HL-60 (cell line): ENCODE data around the gene IFNLR1.
A peak's percentile ranks its signal among the peaks of the same experiment; 100 is the strongest.

Source experiments
- DNase-seq, 2 experiments: peaks; one replicate each; pipeline ENCODE4 v3.0.0-alpha.2; 2010 to 2020; ENCODE audit warnings: low read depth in 1 of 2, low spot score in 1 of 2
- H3K27ac ChIP-seq: fragments of 250-450 bp; sonication (Bioruptor Pico); replicated peaks from 2 replicates; pipeline ENCODE4 v1.5.1; 2020; ENCODE audit warnings: mild to moderate bottlenecking, moderate library complexity
- H3K27me3 ChIP-seq: fragments of 250-450 bp; sonication (Bioruptor Pico); 2 replicates; pipeline ENCODE4 v1.5.1; 2021; ENCODE audit warnings: mild to moderate bottlenecking, moderate library complexity; ENCODE audit not compliant: insufficient read depth, poor library complexity, severe bottlenecking
- H3K4me3 ChIP-seq: replicated peaks from 2 replicates; pipeline ENCODE4 v1.5.1; 2011; ENCODE audit warnings: mild to moderate bottlenecking, control low read depth, low read length; ENCODE audit not compliant: insufficient read depth
- CTCF ChIP-seq: IDR thresholded peaks from one replicate; pipeline ENCODE4 v1.5.1; 2011; ENCODE audit warnings: low read length, control low read depth, inconsistent platforms; ENCODE audit not compliant: insufficient read depth
- GABPA ChIP-seq: IDR thresholded peaks from 2 replicates; pipeline ENCODE4 v1.6.1; 2012; ENCODE audit warnings: low read depth
- POLR2AphosphoS5 ChIP-seq: IDR thresholded peaks from 2 replicates; pipeline ENCODE4 v1.6.1; 2012; ENCODE audit warnings: low read depth
- REST ChIP-seq: IDR thresholded peaks from 2 replicates; pipeline ENCODE4 v1.6.1; 2012; ENCODE audit warnings: low read depth; ENCODE audit not compliant: insufficient replicate concordance
- SPI1 ChIP-seq: IDR thresholded peaks from 2 replicates; pipeline ENCODE4 v1.6.1; 2012; ENCODE audit warnings: low read depth, mild to moderate bottlenecking, borderline replicate concordance

The IFNLR1 gene

GRCh38 chr1:24149866-24150233, 37.2 kb downstream of the IFNLR1 start:
- no peak for TF ChIP-seq POLR2AphosphoS5
- no peak for TF ChIP-seq SPI1
- TF ChIP-seq CTCF = no peak
- no peak for TF ChIP-seq GABPA
- no peak for TF ChIP-seq REST
- no peak overlapping the region for H3K4me3 ChIP-seq
- peak in 1 of 2 experiments; percentile 28 for DNase-seq
- peaks cover 23% of the 10 kb centered on the region for H3K27me3 ChIP-seq
- H3K27ac ChIP-seq = no peak overlapping the region

- no peak overlapping the region for H3K4me3 ChIP-seq
- no peak for TF ChIP-seq POLR2AphosphoS5
- TF ChIP-seq GABPA = no peak
- no peak for TF ChIP-seq CTCF
- TF ChIP-seq REST = no peak
- no peak for TF ChIP-seq SPI1
- DNase-seq = no peak
- peaks cover 26% of the 10 kb centered on the region for H3K27me3 ChIP-seq
- H3K27ac ChIP-seq = no peak overlapping the region
Observed at GRCh38 chr1:24147816-24148215, 39.3 kb downstream of the IFNLR1 start.

- H3K27ac ChIP-seq = no peak overlapping the region
- no peak for DNase-seq
- H3K27me3 ChIP-seq = peaks cover 22% of the 10 kb centered on the region
- H3K4me3 ChIP-seq = no peak overlapping the region
- no peak for TF ChIP-seq POLR2AphosphoS5
Observed at GRCh38 chr1:24147194-24147593, 39.9 kb downstream of the IFNLR1 start.

- Histone ChIP-seq H3K27ac (no peak within 1 kb of the TSS), H3K27me3 (peaks cover 3% of the 10 kb centered on the region), H3K4me3 (no peak within 1 kb of the TSS)
- TF ChIP-seq REST (no peak), GABPA (no peak), SPI1 (no peak), CTCF (no peak)
- no peak for DNase-seq
Observed at GRCh38 chr1:24142546-24143534, 44.2 kb downstream of the IFNLR1 start, which contains the start of gene IL22RA1. IL22RA1 (minus strand) TSS chr1:24143140; CDS start chr1:24143082, 58 bp downstream.
